ENCODE measurements around the gene ZNF436.
A peak's percentile ranks its signal among the peaks of the same experiment; 100 is the strongest.

Gene ZNF436

DNA sequence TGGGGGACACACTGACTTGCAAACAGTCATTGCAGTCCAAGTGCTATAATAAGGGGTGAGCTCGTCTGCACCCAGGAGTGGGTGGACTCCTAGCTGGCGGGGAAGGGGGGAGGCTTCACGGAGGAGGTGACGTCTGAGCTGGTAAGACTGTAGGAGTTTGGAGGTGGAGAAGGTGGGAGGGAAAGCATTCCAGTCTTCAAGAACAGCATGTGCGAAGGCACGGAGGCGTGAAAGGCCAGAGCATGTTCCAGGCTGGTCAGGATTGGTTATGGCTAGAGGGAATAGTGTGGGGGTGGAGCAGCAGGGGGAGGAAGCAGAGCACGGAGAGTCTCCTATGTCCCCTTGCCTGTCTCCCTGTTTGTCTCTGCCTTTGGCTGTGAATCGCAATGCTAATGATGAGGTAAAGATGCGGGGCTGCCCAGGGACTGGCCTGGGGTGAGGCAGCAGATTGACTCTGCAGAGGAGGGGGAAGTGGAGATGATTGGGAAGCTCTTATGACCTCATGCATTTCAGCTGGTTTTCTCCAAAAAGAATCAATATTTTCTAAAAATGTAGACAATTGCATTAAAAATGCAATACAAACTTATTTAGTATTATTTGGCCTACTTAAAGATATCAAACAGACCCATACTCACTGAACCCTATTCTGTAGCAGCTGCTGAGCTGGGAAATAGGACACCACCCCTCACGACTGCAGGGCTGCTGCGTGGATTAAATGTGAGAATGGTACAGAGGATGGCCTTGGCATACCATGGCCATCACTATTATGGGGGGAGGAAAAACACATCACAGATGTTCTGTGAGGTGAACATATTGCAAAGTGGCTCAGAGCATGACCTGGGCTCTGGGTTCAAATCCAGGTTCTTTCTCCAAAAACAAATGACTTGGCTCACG is 2.6 kb upstream of the ZNF436 start:
- Histone ChIP-seq H3K9me3 (ENCODE audit: control insufficient read depth, low read length) (no peaks in the 10 kb centered on the region), H3K9ac (ENCODE audit: low read length) (peak overlapping the region; percentile 97), H3K27me3 (replicated peaks; ENCODE audit: control insufficient read depth, insufficient read depth, low read length) (no peaks in the 10 kb centered on the region), H3K4me3 (ENCODE audit: low read length) (no peak overlapping the region), H3K36me3 (ENCODE audit: control insufficient read depth, insufficient read depth, low read length, severe bottlenecking) (peaks cover 6% of the 10 kb centered on the region), H3K4me1 (ENCODE audit: control insufficient read depth, insufficient read depth, low read length) (peaks cover 51% of the 10 kb centered on the region)
- no peak for DNase-seq (ENCODE audit: low read depth)

DNA sequence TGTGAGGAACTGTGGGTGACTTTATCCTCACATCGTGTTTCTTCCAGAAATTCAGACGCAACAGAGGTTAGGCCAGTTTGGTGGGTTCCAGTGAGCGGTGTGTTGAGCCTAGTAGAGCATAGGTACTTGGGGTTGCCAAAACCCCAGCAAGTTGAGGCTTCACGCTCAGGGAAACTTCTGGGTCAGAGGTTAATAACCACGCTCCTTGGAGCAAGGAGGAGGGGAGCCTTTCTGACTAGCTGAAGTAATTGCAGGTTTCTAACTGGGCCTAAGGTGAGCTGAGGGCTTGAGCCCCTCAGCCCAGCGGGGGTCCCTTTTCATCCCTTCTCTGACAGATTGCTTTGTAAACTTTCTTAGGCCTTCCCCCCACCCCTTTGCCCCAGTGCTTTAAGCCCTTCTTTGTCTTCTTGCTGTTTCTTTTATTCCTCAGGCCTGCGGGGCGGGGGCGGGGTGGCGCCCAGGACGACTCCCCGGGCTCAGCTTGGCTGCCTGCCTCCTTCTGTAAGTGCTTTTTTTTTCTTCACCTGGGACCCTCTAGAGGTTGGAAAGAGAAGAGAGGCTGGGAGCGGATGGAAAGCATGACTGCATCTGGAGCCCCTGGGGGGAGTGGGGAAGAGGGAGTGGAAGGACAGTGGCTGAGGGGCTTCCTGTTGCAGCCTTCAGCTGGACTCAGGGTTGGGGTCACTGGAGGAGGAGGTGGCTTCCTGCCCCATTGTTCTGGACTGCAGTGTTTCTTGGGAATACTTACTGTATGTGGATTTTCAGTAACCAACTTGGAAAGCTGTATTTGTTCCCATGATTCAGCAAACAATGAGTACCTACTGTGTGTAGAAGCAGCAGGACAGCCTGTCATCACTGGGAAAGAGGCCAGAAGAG is 1.3 kb upstream of the ZNF436 start:
- Histone ChIP-seq H3K9me3 (ENCODE audit: control insufficient read depth, low read length) (no peaks in the 10 kb centered on the region), H3K9ac (ENCODE audit: low read length) (peak overlapping the region; percentile 97), H3K27me3 (replicated peaks; ENCODE audit: control insufficient read depth, insufficient read depth, low read length) (no peaks in the 10 kb centered on the region), H3K4me1 (ENCODE audit: control insufficient read depth, insufficient read depth, low read length) (peaks cover 52% of the 10 kb centered on the region), H3K4me3 (ENCODE audit: low read length) (peak overlapping the region; percentile 99), H3K36me3 (ENCODE audit: control insufficient read depth, insufficient read depth, low read length, severe bottlenecking) (peaks cover 19% of the 10 kb centered on the region)
- DNase-seq (ENCODE audit: low read depth): peak; percentile 19

DNA sequence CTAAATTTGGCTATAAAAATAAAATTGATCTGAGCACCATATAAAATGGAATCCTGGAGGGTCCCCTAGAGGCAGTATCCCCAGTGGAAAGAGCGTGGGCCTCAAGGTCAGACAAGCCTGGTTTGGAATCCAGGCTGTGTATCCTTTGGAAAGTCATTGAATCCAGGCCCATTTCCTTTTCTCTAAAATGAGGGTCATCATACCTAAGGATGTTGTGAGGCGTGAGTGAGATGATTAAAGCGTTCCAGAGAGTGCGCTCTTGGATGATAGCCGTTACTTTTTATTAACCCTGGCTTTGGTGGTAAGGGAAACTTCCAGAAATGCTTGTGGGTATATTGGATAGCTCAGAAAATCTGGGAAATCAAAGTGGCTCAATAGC is 683 bp upstream of the ZNF436 start:
- peak overlapping the region; percentile 99 for H3K4me3 ChIP-seq (ENCODE audit: low read length)
- H3K36me3 ChIP-seq (ENCODE audit: control insufficient read depth, insufficient read depth, low read length, severe bottlenecking): peaks cover 23% of the 10 kb centered on the region
- H3K9ac ChIP-seq (ENCODE audit: low read length): peak overlapping the region; percentile 97
- DNase-seq (ENCODE audit: low read depth): peak; percentile 27
- peaks cover 55% of the 10 kb centered on the region for H3K4me1 ChIP-seq (ENCODE audit: control insufficient read depth, insufficient read depth, low read length)
- H3K27me3 ChIP-seq (replicated peaks; ENCODE audit: control insufficient read depth, insufficient read depth, low read length): no peaks in the 10 kb centered on the region
- H3K9me3 ChIP-seq (ENCODE audit: control insufficient read depth, low read length): no peaks in the 10 kb centered on the region

DNA sequence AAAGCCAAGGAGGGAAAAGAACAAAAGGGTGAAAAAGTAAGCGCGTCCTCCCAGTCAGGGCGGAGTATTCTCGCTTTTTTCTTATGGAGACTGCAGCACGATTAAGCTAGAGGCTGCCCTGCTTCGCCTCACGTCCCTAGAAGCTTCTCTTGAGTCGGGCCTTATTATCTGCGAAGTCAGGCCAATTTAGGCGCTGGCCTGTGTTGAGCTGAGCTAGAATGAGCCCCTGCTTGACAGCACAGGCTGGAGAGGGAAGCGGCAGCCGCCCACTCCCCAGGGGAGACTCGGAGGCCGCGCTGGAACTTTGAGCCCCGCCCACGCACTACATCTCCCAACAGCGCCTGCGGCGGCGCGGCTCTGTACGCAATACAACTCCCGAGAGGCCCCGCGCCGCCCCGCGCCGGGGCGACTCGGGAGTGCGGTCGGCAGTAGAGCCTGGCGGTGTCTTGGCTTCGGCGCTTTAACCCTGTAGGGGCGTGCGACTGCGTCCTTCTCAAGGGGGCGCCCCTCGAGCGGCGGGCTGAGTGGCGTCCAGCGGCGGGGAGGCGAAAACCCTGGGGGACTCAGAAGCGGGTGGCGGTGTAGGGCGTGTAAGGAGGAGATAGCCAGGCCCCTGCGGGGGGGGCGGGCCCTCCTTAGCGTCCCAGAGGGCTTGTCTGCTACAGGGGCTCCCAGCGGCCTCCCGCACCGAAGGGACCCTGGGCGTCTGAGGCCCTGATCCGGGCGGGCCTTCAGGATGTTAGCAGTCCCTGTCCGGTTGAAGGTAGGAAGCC is 888 bp downstream of the ZNF436 start:
- peak overlapping the region; percentile 99 for H3K4me3 ChIP-seq (ENCODE audit: low read length)
- H3K9ac ChIP-seq (ENCODE audit: low read length): peak overlapping the region; percentile 97
- H3K27me3 ChIP-seq (replicated peaks; ENCODE audit: control insufficient read depth, insufficient read depth, low read length): no peaks in the 10 kb centered on the region
- peaks cover 36% of the 10 kb centered on the region for H3K36me3 ChIP-seq (ENCODE audit: control insufficient read depth, insufficient read depth, low read length, severe bottlenecking)
- peaks cover 55% of the 10 kb centered on the region for H3K4me1 ChIP-seq (ENCODE audit: control insufficient read depth, insufficient read depth, low read length)
- peaks cover 12% of the 10 kb centered on the region for H3K9me3 ChIP-seq (ENCODE audit: control insufficient read depth, low read length)
- peak; percentile 98 for DNase-seq (ENCODE audit: low read depth)

DNA sequence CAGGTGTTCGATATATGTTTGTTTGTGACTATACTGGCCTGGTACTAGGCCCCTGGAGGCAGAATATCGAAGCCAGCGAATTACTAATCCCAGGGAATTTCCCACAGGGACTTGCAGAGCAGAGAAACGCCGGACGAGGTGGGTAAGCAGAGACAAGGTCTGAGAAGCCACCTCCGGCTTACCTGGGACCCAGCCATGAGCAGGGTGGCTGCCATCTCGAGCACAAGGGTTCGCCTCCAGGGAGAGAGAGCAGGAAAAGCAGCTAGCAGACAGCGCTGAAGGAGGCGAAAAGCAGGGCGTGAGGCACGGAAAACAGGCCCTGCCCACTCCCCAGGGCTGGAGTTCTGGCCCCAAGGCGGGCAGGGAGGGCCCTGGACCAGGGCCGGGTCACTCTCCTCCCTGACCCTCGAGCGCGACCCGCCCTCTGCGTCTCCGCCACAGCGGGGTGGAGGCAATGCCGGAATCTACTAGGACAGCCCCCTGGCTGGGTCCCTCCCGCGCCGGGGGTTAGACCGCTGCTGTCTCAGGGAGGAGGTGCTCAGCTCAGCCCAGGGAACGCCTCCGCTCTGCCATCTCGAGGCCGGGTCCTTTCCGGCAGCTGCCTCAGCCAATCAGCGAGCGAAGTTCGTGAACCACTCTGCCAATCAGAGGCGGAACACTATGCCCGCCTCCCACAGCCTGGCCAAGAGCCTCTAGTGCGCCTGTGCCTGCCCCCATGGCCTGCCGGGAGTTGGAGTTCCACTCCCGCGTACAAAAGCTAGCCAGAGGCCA is 1.7 kb downstream of the ZNF436 start:
- Histone ChIP-seq H3K4me1 (ENCODE audit: control insufficient read depth, insufficient read depth, low read length) (peaks cover 50% of the 10 kb centered on the region), H3K36me3 (ENCODE audit: control insufficient read depth, insufficient read depth, low read length, severe bottlenecking) (peaks cover 44% of the 10 kb centered on the region), H3K27me3 (replicated peaks; ENCODE audit: control insufficient read depth, insufficient read depth, low read length) (no peaks in the 10 kb centered on the region), H3K9ac (ENCODE audit: low read length) (peak overlapping the region; percentile 97), H3K4me3 (ENCODE audit: low read length) (peak overlapping the region; percentile 99), H3K9me3 (ENCODE audit: control insufficient read depth, low read length) (peaks cover 19% of the 10 kb centered on the region)
- DNase-seq (ENCODE audit: low read depth): peak; percentile 99

DNA sequence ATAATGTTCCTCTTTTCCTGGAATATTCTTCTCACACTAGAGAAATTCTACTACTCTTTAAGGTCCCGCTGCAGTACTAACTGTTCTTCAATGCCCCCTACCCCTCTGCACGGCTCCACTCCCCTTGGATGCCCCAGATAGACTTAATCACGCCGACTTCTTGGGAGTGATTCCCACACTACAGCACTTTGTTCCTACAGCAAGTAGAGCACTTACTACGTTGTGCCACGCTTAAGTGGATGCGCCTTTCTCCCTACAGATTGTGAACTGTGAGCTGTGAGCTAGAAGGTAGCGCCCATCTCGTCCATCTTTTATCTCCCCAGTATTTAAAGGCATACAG is 2.2 kb downstream of the ZNF436 start:
- Histone ChIP-seq H3K27me3 (replicated peaks; ENCODE audit: control insufficient read depth, insufficient read depth, low read length) (no peaks in the 10 kb centered on the region), H3K36me3 (ENCODE audit: control insufficient read depth, insufficient read depth, low read length, severe bottlenecking) (peaks cover 49% of the 10 kb centered on the region), H3K9me3 (ENCODE audit: control insufficient read depth, low read length) (peaks cover 25% of the 10 kb centered on the region), H3K4me3 (ENCODE audit: low read length) (peak overlapping the region; percentile 99), H3K4me1 (ENCODE audit: control insufficient read depth, insufficient read depth, low read length) (peaks cover 44% of the 10 kb centered on the region), H3K9ac (ENCODE audit: low read length) (peak overlapping the region; percentile 97)
- DNase-seq (ENCODE audit: low read depth): no peak

DNA sequence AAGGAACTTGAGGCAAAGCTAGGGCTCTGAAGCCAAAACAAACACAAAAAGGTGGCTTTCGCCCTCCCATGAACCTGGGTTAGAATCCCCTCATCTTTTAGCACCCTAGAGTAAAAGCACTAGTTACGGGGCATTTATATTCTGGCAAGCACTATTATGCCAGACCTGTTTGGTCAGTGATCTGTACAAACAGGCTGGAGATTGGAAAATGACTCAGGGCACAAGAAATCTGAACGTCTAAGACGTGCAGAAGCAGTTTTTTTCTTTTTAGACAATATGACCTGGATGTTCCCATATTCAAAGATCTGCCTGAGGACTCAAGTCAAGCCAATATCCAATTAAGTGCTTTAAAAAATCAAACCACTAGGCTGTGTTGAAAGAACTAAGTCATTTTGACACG is 3.0 kb downstream of the ZNF436 start:
- peak overlapping the region; percentile 97 for H3K9ac ChIP-seq (ENCODE audit: low read length)
- no peak for DNase-seq (ENCODE audit: low read depth)
- H3K4me3 ChIP-seq (ENCODE audit: low read length): peak overlapping the region; percentile 99
- peaks cover 33% of the 10 kb centered on the region for H3K9me3 ChIP-seq (ENCODE audit: control insufficient read depth, low read length)
- H3K36me3 ChIP-seq (ENCODE audit: control insufficient read depth, insufficient read depth, low read length, severe bottlenecking): peaks cover 58% of the 10 kb centered on the region
- peaks cover 36% of the 10 kb centered on the region for H3K4me1 ChIP-seq (ENCODE audit: control insufficient read depth, insufficient read depth, low read length)
- H3K27me3 ChIP-seq (replicated peaks; ENCODE audit: control insufficient read depth, insufficient read depth, low read length): no peaks in the 10 kb centered on the region

DNA sequence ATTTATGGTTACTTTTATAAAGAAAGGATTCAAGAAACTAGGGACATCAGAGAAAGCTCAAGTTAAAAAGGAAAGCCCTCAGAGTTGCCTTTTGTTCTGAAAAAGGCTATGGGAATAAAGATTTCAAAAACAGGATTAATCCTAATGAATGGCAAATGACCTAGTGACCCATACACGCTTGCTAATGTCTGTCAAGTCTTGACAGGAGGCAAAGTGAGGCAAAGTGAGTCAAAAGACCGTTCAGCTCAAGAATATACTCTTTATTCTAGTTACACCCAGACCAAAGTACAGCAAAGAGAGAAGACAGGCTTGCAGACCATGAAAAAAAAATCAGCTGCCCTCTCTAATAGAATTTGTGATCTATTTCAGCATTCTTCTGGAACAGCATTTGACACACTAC is 3.5 kb downstream of the ZNF436 start:
- Histone ChIP-seq H3K27me3 (replicated peaks; ENCODE audit: control insufficient read depth, insufficient read depth, low read length) (no peaks in the 10 kb centered on the region), H3K36me3 (ENCODE audit: control insufficient read depth, insufficient read depth, low read length, severe bottlenecking) (peaks cover 62% of the 10 kb centered on the region), H3K9ac (ENCODE audit: low read length) (peak overlapping the region; percentile 97), H3K4me3 (ENCODE audit: low read length) (peak overlapping the region; percentile 99), H3K9me3 (ENCODE audit: control insufficient read depth, low read length) (peaks cover 38% of the 10 kb centered on the region), H3K4me1 (ENCODE audit: control insufficient read depth, insufficient read depth, low read length) (peaks cover 32% of the 10 kb centered on the region)
- DNase-seq (ENCODE audit: low read depth): no peak

DNA sequence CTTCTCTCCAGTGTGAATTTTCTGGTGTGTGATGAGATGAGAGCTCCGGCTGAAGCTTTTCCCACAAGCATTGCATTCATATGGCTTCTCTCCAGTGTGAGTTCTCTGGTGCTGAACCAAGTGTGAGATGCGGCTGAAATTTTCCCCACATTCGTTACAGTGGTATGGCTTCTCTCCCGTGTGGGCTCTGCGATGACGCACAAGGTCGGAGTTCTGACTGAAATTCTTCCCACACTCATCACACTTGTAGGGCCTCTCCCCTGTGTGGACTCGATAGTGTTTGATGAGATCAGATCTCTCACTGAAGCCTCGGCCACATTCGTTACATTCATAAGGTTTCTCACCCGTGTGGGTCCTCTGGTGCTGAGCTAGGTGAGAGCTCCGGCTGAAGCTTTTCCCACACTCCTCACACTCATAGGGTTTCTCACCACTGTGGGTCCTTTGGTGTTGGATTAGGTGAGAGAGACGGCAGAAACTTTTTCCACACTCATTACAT is 7.4 kb downstream of the ZNF436 start:
- H3K9me3 ChIP-seq (ENCODE audit: control insufficient read depth, low read length): peaks cover 76% of the 10 kb centered on the region
- H3K36me3 ChIP-seq (ENCODE audit: control insufficient read depth, insufficient read depth, low read length, severe bottlenecking): peaks cover 94% of the 10 kb centered on the region
- H3K9ac ChIP-seq (ENCODE audit: low read length): no peak overlapping the region
- H3K4me3 ChIP-seq (ENCODE audit: low read length): peak overlapping the region; percentile 66
- DNase-seq (ENCODE audit: low read depth): peak; percentile 22
- H3K27me3 ChIP-seq (replicated peaks; ENCODE audit: control insufficient read depth, insufficient read depth, low read length): no peaks in the 10 kb centered on the region
- peaks cover 16% of the 10 kb centered on the region for H3K4me1 ChIP-seq (ENCODE audit: control insufficient read depth, insufficient read depth, low read length)

DNA sequence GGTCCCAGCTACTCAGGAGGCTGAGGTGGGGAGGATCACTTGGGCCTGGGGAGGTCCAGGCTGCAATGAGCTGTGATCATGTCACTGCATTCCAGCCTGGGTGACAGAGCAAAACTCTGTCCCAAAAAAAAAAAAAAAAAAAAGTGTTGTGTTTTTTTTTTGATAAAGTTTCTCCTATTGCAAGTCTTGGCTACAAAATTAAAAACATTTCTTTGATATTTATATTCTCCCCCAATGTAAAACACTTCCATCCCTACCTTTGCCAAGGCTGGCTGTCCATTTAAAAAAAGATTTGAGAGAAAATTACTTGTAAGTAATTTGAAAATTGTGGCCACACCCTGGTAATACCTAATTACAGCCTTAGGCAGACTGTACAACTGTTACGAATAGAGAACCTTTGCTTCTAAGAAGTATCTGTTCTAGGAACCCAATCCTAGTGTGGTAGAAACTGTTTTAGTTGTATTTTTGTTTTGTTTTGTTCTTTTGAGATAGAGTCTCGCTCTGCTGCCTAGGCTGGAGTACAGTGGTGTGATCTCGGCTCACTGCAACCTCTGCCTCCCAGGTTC is 11.2 kb downstream of the ZNF436 start:
- Histone ChIP-seq H3K9ac (ENCODE audit: low read length) (no peak overlapping the region), H3K4me3 (ENCODE audit: low read length) (peak overlapping the region; percentile 66), H3K4me1 (ENCODE audit: control insufficient read depth, insufficient read depth, low read length) (no peaks in the 10 kb centered on the region), H3K36me3 (ENCODE audit: control insufficient read depth, insufficient read depth, low read length, severe bottlenecking) (peaks cover 64% of the 10 kb centered on the region), H3K27me3 (replicated peaks; ENCODE audit: control insufficient read depth, insufficient read depth, low read length) (no peaks in the 10 kb centered on the region), H3K9me3 (ENCODE audit: control insufficient read depth, low read length) (peaks cover 61% of the 10 kb centered on the region)
- no peak for DNase-seq (ENCODE audit: low read depth)

Measured in adipocyte (in vitro differentiated cells).